Right ventricle myocardium superior (tissue), 1 donor: ENCODE results near the gene IRGQ. TPM values are rescaled to one million over a fixed set of nuclear protein-coding genes. Genes with fewer than 3 reads are reported as not detected.
"Not testable (repeated sequence)": the region's sequence is repeated elsewhere in the genome, so short reads cannot be mapped to it uniquely, and the experiment has no call there.

Experiments used
- ATAC-seq: fragments of 200-7000 bp; cut with Tn5 transposase; one replicate; pipeline ENCODE4 v1.9.1; 2020; ENCODE audit warnings: mild to moderate bottlenecking; ENCODE audit not compliant: poor library complexity
- DNase-seq: peaks from one replicate; pipeline ENCODE4 v3.0.0-alpha.2; 2020
- intact Hi-C: fragments of 100-400 bp; cut with DNase I; formaldehyde crosslinking; loops from one replicate; pipeline ENCODE4 v1.11.2; 2022
- total RNA-seq: library from RNA; stranded (reverse); fragmentation: NEBNext Ultra II Directional; extraction: Animal tissue kit (Norgen Biotek cat#: 25700); gene quantifications from one replicate; pipeline ENCODE4 v1.2.1, GENCODE V29; 2021
- donor health status: DM: no; HTN: yes; CAD: no; lungs with severe emphysema.

The IRGQ gene
- total RNA-seq, 1 donor from 2014 or later: 16.7 TPM

GRCh38 chr19:43606569-43607229 is 10.8 kb upstream of the IRGQ start:
- DNase-seq (no peak), ATAC-seq (no peak)
- intact Hi-C loops: no loop called here

GRCh38 chr19:43605875-43606568 is 10.1 kb upstream of the IRGQ start:
- ATAC-seq (no peak), DNase-seq (no peak)
- intact Hi-C loops: no loop called here

- ATAC-seq, intact Hi-C loops, DNase-seq: not testable (repeated sequence)
These were observed 4.4 kb upstream of the IRGQ start for GRCh38 chr19:43600326-43600725.

- no peak for DNase-seq
- ATAC-seq: no peak
- intact Hi-C loops: no loop called here
These were observed 3.8 kb upstream of the IRGQ start for GRCh38 chr19:43599635-43600295.

- DNase-seq: no peak
- intact Hi-C loops: no loop called here
- no peak for ATAC-seq
These were observed 2.7 kb upstream of the IRGQ start for GRCh38 chr19:43598445-43599240.

- ATAC-seq (no peak), DNase-seq (no peak)
- intact Hi-C loops: no loop called here
These were observed 1.9 kb upstream of the IRGQ start for GRCh38 chr19:43597876-43598275.

- ATAC-seq (no peak), DNase-seq (no peak)
- intact Hi-C loops: no loop called here
These were observed 1.0 kb upstream of the IRGQ start for GRCh38 chr19:43596842-43597461.

GRCh38 chr19:43595605-43595998 is 332 bp downstream of the IRGQ start:
- ATAC-seq: peak; percentile 9
- no peak for DNase-seq
- intact Hi-C loops: no loop called here

GRCh38 chr19:43594710-43595604 is 977 bp downstream of the IRGQ start:
- intact Hi-C loops: no loop called here
- peak; percentile 67 for DNase-seq
- ATAC-seq: peak; percentile 4

GRCh38 chr19:43594081-43594697 is 1.7 kb downstream of the IRGQ start:
- DNase-seq (no peak), ATAC-seq (no peak)
- intact Hi-C loops: no loop called here

GRCh38 chr19:43592800-43593350 is 3.1 kb downstream of the IRGQ start:
- DNase-seq (no peak), ATAC-seq (no peak)
- intact Hi-C loops: no loop called here

GRCh38 chr19:43591904-43592772 is 3.8 kb downstream of the IRGQ start:
- DNase-seq: no peak
- intact Hi-C loops: no loop called here
- ATAC-seq: no peak

GRCh38 chr19:43589678-43590077 is 6.3 kb downstream of the IRGQ start:
- no peak for ATAC-seq
- intact Hi-C loops: no loop called here
- no peak for DNase-seq

- intact Hi-C loops: no loop called here
- ATAC-seq (no peak), DNase-seq (no peak)
These were observed 6.7 kb downstream of the IRGQ start for GRCh38 chr19:43589277-43589676.

GRCh38 chr19:43587029-43587428 is 8.9 kb downstream of the IRGQ start:
- intact Hi-C loops, ATAC-seq, DNase-seq: not testable (repeated sequence)

GRCh38 chr19:43586346-43586745 is 9.6 kb downstream of the IRGQ start:
- no peak for ATAC-seq
- no peak for DNase-seq
- intact Hi-C loops: no loop called here
